Stimulated activated CD4-positive, alpha-beta T cell treated with anti-CD3 and anti-CD28 coated beads, Interleukin-2, amount 100 ng/mL, for 48 hours (primary cell): ENCODE measurements around the gene CDK13.
"Not testable (repeated sequence)": the region's sequence is repeated elsewhere in the genome, so short reads cannot be mapped to it uniquely, and the experiment has no call there.

Experiments
- DNase-seq, 2 donors: peaks; one replicate each; pipeline ENCODE4 v3.0.0-alpha.2; 2020

CDK13 gene

GRCh38 chr7:40105879-40106473 is 155.9 kb downstream of the CDK13 start:
- no peak for DNase-seq

- DNase-seq, result no peak
These were observed 165.9 kb downstream of the CDK13 start for GRCh38 chr7:40115936-40116335.

- DNase-seq, result not testable (repeated sequence)
These were observed 167.1 kb downstream of the CDK13 start for GRCh38 chr7:40117199-40117598.

- DNase-seq, result not testable (repeated sequence)
These were observed 168.1 kb downstream of the CDK13 start for GRCh38 chr7:40118201-40118600.

- no peak for DNase-seq
These were observed 170.0 kb downstream of the CDK13 start for GRCh38 chr7:40120020-40120419.

GRCh38 chr7:40122100-40122939 is 172.3 kb downstream of the CDK13 start:
- not testable (repeated sequence) for DNase-seq

- DNase-seq, result no peak
These were observed 172.8 kb downstream of the CDK13 start for GRCh38 chr7:40122940-40123254.

GRCh38 chr7:40133561-40134427 is 183.7 kb downstream of the CDK13 start:
- peak in 1 of 2 donors; percentile 3 for DNase-seq

- peak; percentile 80 to 84 for DNase-seq
These were observed 184.6 kb downstream of the CDK13 start, which contains the start of the genes MPLKIP and SUGCT for GRCh38 chr7:40134428-40135316. Gene MPLKIP, minus strand, starts transcription at chr7:40134622. Its CDS starts 55 bp downstream, at chr7:40134567. Gene SUGCT, plus strand, starts transcription at chr7:40135005.

GRCh38 chr7:40135317-40135610 is 185.2 kb downstream of the CDK13 start:
- DNase-seq, result peak in 1 of 2 donors; percentile 20

- no peak for DNase-seq
These were observed 187.5 kb downstream of the CDK13 start for GRCh38 chr7:40137563-40137962.

- no peak for DNase-seq
These were observed 188.9 kb downstream of the CDK13 start for GRCh38 chr7:40138973-40139372.

GRCh38 chr7:40139891-40140290 is 189.8 kb downstream of the CDK13 start:
- DNase-seq, result not testable (repeated sequence)

GRCh38 chr7:40141916-40142315 is 191.9 kb downstream of the CDK13 start:
- DNase-seq, result not testable (repeated sequence)

- DNase-seq, result not testable (repeated sequence)
These were observed 195.6 kb downstream of the CDK13 start for GRCh38 chr7:40145596-40146130.

GRCh38 chr7:40147371-40148246 is 197.6 kb downstream of the CDK13 start:
- DNase-seq, result no peak

GRCh38 chr7:40148247-40148580 is 198.2 kb downstream of the CDK13 start:
- DNase-seq, result not testable (repeated sequence)

- DNase-seq, result no peak
These were observed 198.6 kb downstream of the CDK13 start for GRCh38 chr7:40148671-40149070.
